NT2/D1 (cell line): ENCODE measurements around the gene CELF2.

ENCODE experiments used
- DNase-seq: peaks from one replicate; pipeline ENCODE4 v3.0.0-alpha.2; 2011; ENCODE audit warnings: low read depth, low spot score
- H3K27me3 ChIP-seq: 2 replicates; pipeline ENCODE4 v1.6.0; 2011; ENCODE audit warnings: mild to moderate bottlenecking; ENCODE audit not compliant: insufficient read length, insufficient read depth
- H3K36me3 ChIP-seq: 2 replicates; pipeline ENCODE4 v1.6.1; 2011; ENCODE audit warnings: mild to moderate bottlenecking, low read length, mixed read lengths; ENCODE audit not compliant: insufficient read depth, insufficient read length
- H3K4me1 ChIP-seq: 2 replicates; pipeline ENCODE4 v1.5.1; 2011; ENCODE audit not compliant: insufficient read depth, insufficient read length
- H3K4me3 ChIP-seq: 2 replicates; pipeline ENCODE4 v1.5.1; 2011; ENCODE audit warnings: low read depth; ENCODE audit not compliant: insufficient read length
- H3K9ac ChIP-seq: 2 replicates; pipeline ENCODE4 v1.6.0; 2011; ENCODE audit warnings: low read depth; ENCODE audit not compliant: insufficient read length
- H3K9me3 ChIP-seq: 2 replicates; pipeline ENCODE4 v1.5.1; 2011; ENCODE audit warnings: mild to moderate bottlenecking, low read length; ENCODE audit not compliant: insufficient read depth
- SUZ12 ChIP-seq: IDR thresholded peaks from 2 replicates; pipeline ENCODE4 v1.6.1; 2011; ENCODE audit not compliant: insufficient read length, insufficient read depth; ENCODE audit errors: extremely low read depth
- YY1 ChIP-seq: IDR thresholded peaks from 2 replicates; pipeline ENCODE4 v1.6.1; 2011; ENCODE audit not compliant: insufficient read length, insufficient read depth
- ZNF274 ChIP-seq: IDR thresholded peaks from 2 replicates; pipeline ENCODE4 v1.6.1; 2011; ENCODE audit warnings: mild to moderate bottlenecking, low read depth, low read length

Gene CELF2

GRCh38 chr10:11320809-11321520, 303.3 kb downstream of the CELF2 start:
- H3K4me1 ChIP-seq, result no peaks in the 10 kb centered on the region
- H3K27me3 ChIP-seq, result no peaks in the 10 kb centered on the region
- DNase-seq, result no peak
- H3K4me3 ChIP-seq, result no peak overlapping the region
- no peak overlapping the region for H3K9ac ChIP-seq
- TF ChIP-seq SUZ12, result no peak
- no peak for TF ChIP-seq YY1
- TF ChIP-seq ZNF274, result no peak
- H3K9me3 ChIP-seq, result no peaks in the 10 kb centered on the region
- H3K36me3 ChIP-seq, result peaks cover 5% of the 10 kb centered on the region

GRCh38 chr10:11322698-11323097, 305.0 kb downstream of the CELF2 start:
- no peak for DNase-seq
- Histone ChIP-seq H3K9ac (no peak overlapping the region), H3K4me1 (peaks cover 5% of the 10 kb centered on the region), H3K27me3 (no peaks in the 10 kb centered on the region), H3K36me3 (peaks cover 5% of the 10 kb centered on the region), H3K4me3 (no peak overlapping the region), H3K9me3 (no peaks in the 10 kb centered on the region)
- TF ChIP-seq SUZ12 (no peak), ZNF274 (no peak), YY1 (no peak)

- Histone ChIP-seq H3K4me1 (peaks cover 5% of the 10 kb centered on the region), H3K27me3 (no peaks in the 10 kb centered on the region), H3K36me3 (no peaks in the 10 kb centered on the region), H3K4me3 (no peak overlapping the region), H3K9ac (no peak overlapping the region), H3K9me3 (no peaks in the 10 kb centered on the region)
- DNase-seq, result no peak
- TF ChIP-seq SUZ12 (no peak), ZNF274 (no peak), YY1 (no peak)
Observed at GRCh38 chr10:11324761-11325321, 307.2 kb downstream of the CELF2 start.

GRCh38 chr10:11325817-11326216, 308.1 kb downstream of the CELF2 start:
- H3K36me3 ChIP-seq, result no peaks in the 10 kb centered on the region
- no peaks in the 10 kb centered on the region for H3K27me3 ChIP-seq
- no peak for DNase-seq
- TF ChIP-seq ZNF274 (no peak), SUZ12 (no peak), YY1 (no peak)
- peaks cover 5% of the 10 kb centered on the region for H3K4me1 ChIP-seq
- no peak overlapping the region for H3K4me3 ChIP-seq
- H3K9ac ChIP-seq, result no peak overlapping the region
- H3K9me3 ChIP-seq, result no peaks in the 10 kb centered on the region

GRCh38 chr10:11326241-11326640, 308.6 kb downstream of the CELF2 start:
- H3K4me1 ChIP-seq, result peaks cover 5% of the 10 kb centered on the region
- H3K36me3 ChIP-seq, result no peaks in the 10 kb centered on the region
- H3K27me3 ChIP-seq, result no peaks in the 10 kb centered on the region
- H3K9ac ChIP-seq, result no peak overlapping the region
- DNase-seq, result no peak
- TF ChIP-seq ZNF274 (no peak), YY1 (no peak), SUZ12 (no peak)
- no peaks in the 10 kb centered on the region for H3K9me3 ChIP-seq
- H3K4me3 ChIP-seq, result no peak overlapping the region

GRCh38 chr10:11326913-11327616, 309.4 kb downstream of the CELF2 start:
- Histone ChIP-seq H3K9me3 (no peaks in the 10 kb centered on the region), H3K9ac (no peak overlapping the region), H3K4me1 (peaks cover 5% of the 10 kb centered on the region), H3K4me3 (no peak overlapping the region), H3K27me3 (no peaks in the 10 kb centered on the region), H3K36me3 (no peaks in the 10 kb centered on the region)
- TF ChIP-seq ZNF274, result no peak
- no peak for TF ChIP-seq SUZ12
- TF ChIP-seq YY1, result no peak
- no peak for DNase-seq

- TF ChIP-seq ZNF274 (no peak), SUZ12 (no peak), YY1 (no peak)
- DNase-seq, result no peak
- Histone ChIP-seq H3K4me1 (peaks cover 5% of the 10 kb centered on the region), H3K27me3 (no peaks in the 10 kb centered on the region), H3K36me3 (no peaks in the 10 kb centered on the region), H3K4me3 (no peak overlapping the region), H3K9me3 (no peaks in the 10 kb centered on the region), H3K9ac (no peak overlapping the region)
Observed at GRCh38 chr10:11328264-11329061, 310.8 kb downstream of the CELF2 start.
